ENCODE data around the gene MYO1D. TPM values are rescaled to one million over a fixed set of nuclear protein-coding genes. Genes with fewer than 3 reads are reported as not detected.

The MYO1D gene
- total and polyA plus RNA-seq, 2 donors (not counting 3 experiments of a cell fraction or from before 2014, with no cell fraction given) = 37.8 to 85.5 TPM

- Histone ChIP-seq H3K9me3 (replicated peaks; ENCODE audit: control insufficient read depth, insufficient read depth, low read length) (no peaks in the 10 kb centered on the region), H3K9me1 (replicated peaks; ENCODE audit: control insufficient read depth, extremely low read depth, insufficient read depth, low read length) (no peaks in the 10 kb centered on the region), H3K4me1 (ENCODE audit: control insufficient read depth, extremely low read depth, insufficient read depth, low read length) (peaks cover 2% of the 10 kb centered on the region), H3K27me3 (ENCODE audit: control insufficient read depth in 2 of 2, insufficient read depth in 2 of 2, low read length in 2 of 2) (no peaks in the 10 kb centered on the region), H3K36me3 (ENCODE audit: control insufficient read depth in 2 of 2, extremely low read depth in 1 of 2, insufficient read depth in 2 of 2, low read length in 2 of 2) (no peaks in the 10 kb centered on the region), H3K79me2 (ENCODE audit: control insufficient read depth, insufficient read depth, low read length) (peaks cover 30% of the 10 kb centered on the region), H3K27ac (ENCODE audit: insufficient read depth, low read depth, low read length) (no peak overlapping the region), H3K4me2 (ENCODE audit: insufficient read depth, low read length) (no peak overlapping the region), H3K9ac (replicated peaks; ENCODE audit: extremely low read depth, insufficient read depth, low read length) (no peak overlapping the region), H4K20me1 (replicated peaks; ENCODE audit: control insufficient read depth, extremely low read depth, insufficient read depth, low read length) (peaks cover 3% of the 10 kb centered on the region), H3K4me3 (replicated peaks in 1 of 3; ENCODE audit: insufficient read depth in 1 of 3, low read depth in 1 of 3, low read length in 3 of 3) (no peak overlapping the region), H2AFZ (ENCODE audit: low read depth, low read length) (no peak overlapping the region)
- FAIRE-seq (no peak), DNase-seq (ENCODE audit: low read depth, low spot score) (no peak)
- intact Hi-C loops (cut with micrococcal nuclease) (no loop called here), dilution Hi-C loops (cut with MboI; ENCODE audit: extremely low pct_ligation_motif_present, low sequenced_read_pairs) (no loop called here)
- no TSS peak for BruUV-seq (replicated peaks)
- CTCF ChIA-PET = interaction anchor here (1.4 to 2.4 kb wide), 3 partner anchors 10 to 65 kb away, joined by 3 to 7 read pairs (median 3); no protein-coding TSS in a partner anchor
- TF ChIP-seq MAX (IDR thresholded peaks at IDR 0.05; ENCODE audit: insufficient read depth, insufficient read length) = no peak
- no peak for TF ChIP-seq POLR2AphosphoS5 (IDR thresholded peaks at IDR 0.05; ENCODE audit: insufficient read depth, low read depth, low read length)
- no peak for TF ChIP-seq FOS (IDR thresholded peaks at IDR 0.05; ENCODE audit: borderline replicate concordance, insufficient read depth, low read length)
- TF ChIP-seq EZH2 (IDR thresholded peaks at IDR 0.05; ENCODE audit: borderline replicate concordance, low read depth, low read length, severe bottlenecking) = no peak
- no peak for TF ChIP-seq JUN (IDR thresholded peaks at IDR 0.05; ENCODE audit: borderline replicate concordance, insufficient read depth, insufficient read length, low read depth)
- no peak for TF ChIP-seq MYC (IDR thresholded peaks at IDR 0.05; ENCODE audit: low read depth, low read length)
- TF ChIP-seq POLR2A (IDR thresholded peaks at IDR 0.05; ENCODE audit: low read depth, low read length) = no peak
- no peak for TF ChIP-seq CTCF (IDR thresholded peaks at IDR 0.05; ENCODE audit: extremely low read depth in 1 of 2, insufficient read depth in 1 of 2, low read depth in 1 of 2, low read length in 2 of 2)
- no peak for TF ChIP-seq GATA2 (IDR thresholded peaks at IDR 0.05; ENCODE audit: insufficient read depth, insufficient read length, low read depth, low read length)
- POLR2A ChIA-PET = no interaction called here
Measured at GRCh38 chr17:32847977-32848376, 28.9 kb downstream of the MYO1D start.
